A549 (cell line): ENCODE results near the gene TSHZ2. TPM values are rescaled to one million over a fixed set of nuclear protein-coding genes. Genes with fewer than 3 reads are reported as not detected.

ENCODE experiments used
- ATAC-seq, 2 experiments: fragments of 200-7000 bp in 1 of 2; fragments of >200 bp in 1 of 2; cut with Nextera tagmentation in 1 of 2; cut with Tn5 transposase in 1 of 2; 3 replicates each; pipeline versions ENCODE4 v1.8.0 to v1.9.1; 2018 to 2020; ENCODE audit warnings: mild to moderate bottlenecking in 1 of 2, moderate library complexity in 1 of 2
- CTCF ChIA-PET: fragments of 300-600 bp; sonication (Branson Sonifier 250); formaldehyde crosslinking; extraction: SDS; loops from one replicate; lab custom pipeline; 2021; ENCODE audit warnings: antibody characterized with exemption, inconsistent platforms; lab: Yijun Ruan, JAX
- POLR2A ChIA-PET: fragments of 350-600 bp; formaldehyde crosslinking; extraction: SDS; loops from one replicate; lab custom pipeline; 2021; ENCODE audit warnings: antibody characterized with exemption, inconsistent platforms; lab: Yijun Ruan, JAX
- DNase-seq, 2 experiments: peaks; one replicate each; pipeline versions ENCODE4 v3.0.0 to v3.0.0-alpha.2; 2011 to 2016; ENCODE audit warnings: low read depth in 1 of 2, low spot score in 1 of 2
- FAIRE-seq: peaks from 2 replicates; lab custom pipeline; 2011; peaks lifted over from hg19 to GRCh38; lab: Jason Lieb, UNC
- H3K27ac ChIP-seq, 2 experiments: fragments of >200 bp; sonication (Bioruptor Twin); formaldehyde crosslinking; 3 replicates each; pipeline ENCODE4 v1.5.1; 2016 to 2017
- H3K4me1 ChIP-seq: fragments of >200 bp; sonication (Bioruptor Twin); formaldehyde crosslinking; 3 replicates; pipeline ENCODE4 v1.6.1; 2016
- H3K4me2 ChIP-seq: fragments of >200 bp; sonication (Bioruptor Twin); formaldehyde crosslinking; 3 replicates; pipeline ENCODE4 v1.6.1; 2016
- H3K4me3 ChIP-seq: fragments of >200 bp; sonication (Bioruptor Twin); formaldehyde crosslinking; 3 replicates; pipeline ENCODE4 v1.5.1; 2016
- H3K9me3 ChIP-seq: fragments of >200 bp; sonication (Bioruptor Twin); formaldehyde crosslinking; 3 replicates; pipeline ENCODE4 v1.6.1; 2016
- BHLHE40 ChIP-seq: IDR thresholded peaks from 2 replicates; pipeline ENCODE4 v1.6.1; 2012; ENCODE audit warnings: low read depth, low read length, inconsistent platforms
- CBX2 ChIP-seq: fragments of 200-600 bp; sonication (generic); IDR thresholded peaks from 2 replicates; pipeline ENCODE4 v1.6.1; 2016; ENCODE audit warnings: low read depth, mild to moderate bottlenecking, borderline replicate concordance
- CEBPB ChIP-seq, 2 experiments: fragments of >200 bp in 1 of 2; sonication (Bioruptor Twin) in 1 of 2; formaldehyde crosslinking in 1 of 2; IDR thresholded peaks; 2 replicates each; pipeline ENCODE4 v1.6.1; 2012 to 2016
- EHF ChIP-seq: fragments of 250-450 bp; sonication (Bioruptor Pico); IDR thresholded peaks from 2 replicates; pipeline ENCODE4 v1.5.0; 2020; ENCODE audit warnings: mild to moderate bottlenecking
- FOXS1 ChIP-seq: fragments of 250-450 bp; sonication (Bioruptor Pico); IDR thresholded peaks from 2 replicates; pipeline ENCODE4 v1.5.0; 2020; ENCODE audit warnings: mild to moderate bottlenecking, moderate library complexity
- HDAC2 ChIP-seq: fragments of 200-600 bp; sonication (generic); IDR thresholded peaks from 2 replicates; pipeline ENCODE4 v1.6.1; 2016
- HEYL ChIP-seq: fragments of 250-450 bp; sonication (Bioruptor Pico); IDR thresholded peaks from 2 replicates; pipeline ENCODE4 v1.8.0; 2021; ENCODE audit warnings: mild to moderate bottlenecking, moderate library complexity
- HOXA7 ChIP-seq: fragments of 250-450 bp; sonication (Bioruptor Pico); IDR thresholded peaks from 2 replicates; pipeline ENCODE4 v1.5.0; 2020; ENCODE audit warnings: mild to moderate bottlenecking, moderate library complexity
- HOXB13 ChIP-seq: fragments of 250-450 bp; sonication (Bioruptor Pico); IDR thresholded peaks from 2 replicates; pipeline ENCODE4 v1.5.0; 2020; ENCODE audit warnings: low read depth, mild to moderate bottlenecking, moderate library complexity
- JUNB ChIP-seq: fragments of >200 bp; sonication (Bioruptor Twin); formaldehyde crosslinking; IDR thresholded peaks from 2 replicates; pipeline ENCODE4 v1.6.1; 2016
- KDM1A ChIP-seq: fragments of 200-600 bp; sonication (generic); IDR thresholded peaks from 2 replicates; pipeline ENCODE4 v1.6.1; 2016; ENCODE audit warnings: low read depth, mild to moderate bottlenecking
- MAFK ChIP-seq: fragments of 450-650 bp; IDR thresholded peaks from 2 replicates; pipeline ENCODE4 v1.6.1; 2014; ENCODE audit not compliant: partially characterized antibody
- MYC ChIP-seq: IDR thresholded peaks from 2 replicates; pipeline ENCODE4 v1.6.1; 2012; ENCODE audit warnings: mild to moderate bottlenecking, inconsistent platforms, low read length, improper control_type of control experiment, borderline replicate concordance
- PHF8 ChIP-seq: fragments of 200-600 bp; sonication (generic); IDR thresholded peaks from 2 replicates; pipeline ENCODE4 v1.6.1; 2016; ENCODE audit warnings: low read depth, mild to moderate bottlenecking, antibody characterized with exemption, moderate library complexity, borderline replicate concordance
- POLR2A ChIP-seq: IDR thresholded peaks from 2 replicates; pipeline ENCODE4 v1.6.1; 2012; ENCODE audit warnings: mild to moderate bottlenecking, low read length
- RAD21 ChIP-seq, 2 experiments: fragments of >200 bp in 1 of 2; sonication (Bioruptor Twin) in 1 of 2; formaldehyde crosslinking in 1 of 2; IDR thresholded peaks in 1 of 2; conservative IDR thresholded peaks in 1 of 2; 2 replicates in 1 of 2; 3 replicates in 1 of 2; pipeline ENCODE4 v1.6.1; 2012 to 2018; ENCODE audit warnings: inconsistent platforms in 1 of 2
- RCOR1 ChIP-seq: fragments of 150-350 bp; IDR thresholded peaks from 2 replicates; pipeline ENCODE4 v1.6.1; 2014; ENCODE audit warnings: antibody characterized with exemption, low read length, low read depth
- SMC3 ChIP-seq: fragments of >200 bp; sonication (Bioruptor Twin); formaldehyde crosslinking; IDR thresholded peaks from 3 replicates; pipeline ENCODE4 v1.6.1; 2018; ENCODE audit warnings: inconsistent platforms
- SREBF2 ChIP-seq: fragments of 450-650 bp; IDR thresholded peaks from 2 replicates; pipeline ENCODE4 v1.6.1; 2014; ENCODE audit warnings: mild to moderate bottlenecking, moderate library complexity
- TFCP2L1 ChIP-seq: fragments of 250-450 bp; sonication (Bioruptor Pico); IDR thresholded peaks from 2 replicates; pipeline ENCODE4 v1.5.0; 2021; ENCODE audit warnings: mild to moderate bottlenecking
- TP53 ChIP-seq: fragments of 250-450 bp; sonication (Bioruptor Pico); IDR thresholded peaks from 2 replicates; pipeline ENCODE4 v1.5.0; 2021; ENCODE audit warnings: mild to moderate bottlenecking, moderate library complexity
- ZNF302 ChIP-seq: fragments of 250-450 bp; sonication (Bioruptor Pico); IDR thresholded peaks from 2 replicates; pipeline ENCODE4 v1.9.0; 2021; ENCODE audit warnings: inconsistent platforms, mild to moderate bottlenecking, moderate library complexity
- WGBS: methylation state at CpG from one replicate; pipeline ENCODE4 v1.1.6; 2017; ENCODE audit errors: missing lambda C conversion rate; 5-methylcytosine and 5-hydroxymethylcytosine counted together
- polyA plus RNA-seq, 4 experiments: library from polyadenylated mRNA; depleted of rRNA in 3 of 4; stranded (reverse); fragments of >200 nt; fragmentation: RNase III in 1 of 4; extraction: RNeasy Plus Mini Kit Qiagen cat#74134 plus additional on column Dnase treatment in 1 of 4; gene quantifications; 2 replicates in 3 of 4; 3 replicates in 1 of 4; pipeline ENCODE4 v1.2.3, GENCODE V29; 2011 to 2017
- TF ChIP-seq, protein P1 (sequence below): fragments of 150-350 bp; IDR thresholded peaks from 2 replicates; pipeline ENCODE4 v1.6.1; 2014; ENCODE audit warnings: low read depth, mild to moderate bottlenecking, low read length
- TF ChIP-seq, protein P2 (sequence below): fragments of 250-450 bp; sonication (Bioruptor Pico); IDR thresholded peaks from 2 replicates; pipeline ENCODE4 v1.5.0; 2020; ENCODE audit warnings: low read depth, mild to moderate bottlenecking, moderate library complexity
- TF ChIP-seq, protein P3 (sequence below): IDR thresholded peaks from 2 replicates; pipeline ENCODE4 v1.6.1; 2012
- TF ChIP-seq, protein P4 (sequence below): fragments of >200 bp; sonication (Bioruptor Twin); formaldehyde crosslinking; IDR thresholded peaks from 3 replicates; pipeline ENCODE4 v1.5.1; 2016
- TF ChIP-seq, protein P5 (sequence below): fragments of >200 bp; sonication (Bioruptor Twin); formaldehyde crosslinking; IDR thresholded peaks from 3 replicates; pipeline ENCODE4 v1.6.1; 2016

The TSHZ2 gene
- polyA plus RNA-seq, 2 of the 4 experiments (the other 2 are of a cell fraction): not detected

GRCh38 chr20:52975803-52976531 lies 3.8 kb downstream of the TSHZ2 start:
- 61% methylated on average over 3 of the region's 3 CpGs for WGBS
- no peak for DNase-seq
- FAIRE-seq: no peak
- TF ChIP-seq HDAC2 (no peak), BHLHE40 (no peak), MYC (no peak), SMC3 (no peak), RCOR1 (no peak), HOXB13 (CRISPR knock-in tag) (no peak), RAD21 (conservative IDR thresholded peaks at IDR 0.05 in 1 of 2, IDR thresholded peaks at IDR 0.05 in 1 of 2) (no peak), TFCP2L1 (CRISPR knock-in tag) (no peak), ZNF302 (CRISPR knock-in tag) (no peak), SREBF2 (no peak), FOXS1 (CRISPR knock-in tag) (no peak), EHF (no peak), HEYL (CRISPR knock-in tag) (no peak), CEBPB (IDR thresholded peaks at IDR 0.05) (no peak)
- TF ChIP-seq, protein P1, sequence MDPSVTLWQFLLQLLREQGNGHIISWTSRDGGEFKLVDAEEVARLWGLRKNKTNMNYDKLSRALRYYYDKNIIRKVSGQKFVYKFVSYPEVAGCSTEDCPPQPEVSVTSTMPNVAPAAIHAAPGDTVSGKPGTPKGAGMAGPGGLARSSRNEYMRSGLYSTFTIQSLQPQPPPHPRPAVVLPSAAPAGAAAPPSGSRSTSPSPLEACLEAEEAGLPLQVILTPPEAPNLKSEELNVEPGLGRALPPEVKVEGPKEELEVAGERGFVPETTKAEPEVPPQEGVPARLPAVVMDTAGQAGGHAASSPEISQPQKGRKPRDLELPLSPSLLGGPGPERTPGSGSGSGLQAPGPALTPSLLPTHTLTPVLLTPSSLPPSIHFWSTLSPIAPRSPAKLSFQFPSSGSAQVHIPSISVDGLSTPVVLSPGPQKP: no peak
- TF ChIP-seq, protein P2, sequence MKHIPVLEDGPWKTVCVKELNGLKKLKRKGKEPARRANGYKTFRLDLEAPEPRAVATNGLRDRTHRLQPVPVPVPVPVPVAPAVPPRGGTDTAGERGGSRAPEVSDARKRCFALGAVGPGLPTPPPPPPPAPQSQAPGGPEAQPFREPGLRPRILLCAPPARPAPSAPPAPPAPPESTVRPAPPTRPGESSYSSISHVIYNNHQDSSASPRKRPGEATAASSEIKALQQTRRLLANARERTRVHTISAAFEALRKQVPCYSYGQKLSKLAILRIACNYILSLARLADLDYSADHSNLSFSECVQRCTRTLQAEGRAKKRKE: no peak
- TF ChIP-seq, protein P3, sequence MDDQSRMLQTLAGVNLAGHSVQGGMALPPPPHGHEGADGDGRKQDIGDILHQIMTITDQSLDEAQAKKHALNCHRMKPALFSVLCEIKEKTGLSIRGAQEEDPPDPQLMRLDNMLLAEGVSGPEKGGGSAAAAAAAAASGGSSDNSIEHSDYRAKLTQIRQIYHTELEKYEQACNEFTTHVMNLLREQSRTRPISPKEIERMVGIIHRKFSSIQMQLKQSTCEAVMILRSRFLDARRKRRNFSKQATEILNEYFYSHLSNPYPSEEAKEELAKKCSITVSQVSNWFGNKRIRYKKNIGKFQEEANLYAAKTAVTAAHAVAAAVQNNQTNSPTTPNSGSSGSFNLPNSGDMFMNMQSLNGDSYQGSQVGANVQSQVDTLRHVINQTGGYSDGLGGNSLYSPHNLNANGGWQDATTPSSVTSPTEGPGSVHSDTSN: no peak
- Histone ChIP-seq H3K27ac (no peak overlapping the region), H3K4me3 (no peak overlapping the region), H3K9me3 (no peaks in the 10 kb centered on the region), H3K4me2 (no peak overlapping the region), H3K4me1 (peaks cover 7% of the 10 kb centered on the region; the same call in 1 of the 3 replicates)
- no peak for ATAC-seq
- POLR2A ChIA-PET: no interaction called here
- CTCF ChIA-PET: no interaction called here

- Histone ChIP-seq H3K9me3 (no peaks in the 10 kb centered on the region), H3K4me1 (no peaks in the 10 kb centered on the region), H3K4me3 (no peak overlapping the region), H3K27ac (no peak overlapping the region), H3K4me2 (no peak overlapping the region)
- no peak for TF ChIP-seq HDAC2
- TF ChIP-seq JUNB: no peak
- TF ChIP-seq PHF8: no peak
- WGBS: 2% methylated on average over 2 of the region's 2 CpGs
- POLR2A ChIA-PET: no interaction called here
- CTCF ChIA-PET: interaction anchor here (0.8 kb wide), 1 partner anchor 88 kb away, joined by 4 read pairs; no protein-coding TSS in a partner anchor
- DNase-seq (no peak), ATAC-seq (no peak), FAIRE-seq (no peak)
Measured at GRCh38 chr20:52978851-52979250, 6.7 kb downstream of the TSHZ2 start.

GRCh38 chr20:52981051-52981450 lies 8.9 kb downstream of the TSHZ2 start:
- 37% methylated on average over 8 of the region's 8 CpGs for WGBS
- CTCF ChIA-PET: no interaction called here
- DNase-seq: no peak
- no peak for TF ChIP-seq HDAC2
- TF ChIP-seq MAFK: no peak
- TF ChIP-seq, protein P4, sequence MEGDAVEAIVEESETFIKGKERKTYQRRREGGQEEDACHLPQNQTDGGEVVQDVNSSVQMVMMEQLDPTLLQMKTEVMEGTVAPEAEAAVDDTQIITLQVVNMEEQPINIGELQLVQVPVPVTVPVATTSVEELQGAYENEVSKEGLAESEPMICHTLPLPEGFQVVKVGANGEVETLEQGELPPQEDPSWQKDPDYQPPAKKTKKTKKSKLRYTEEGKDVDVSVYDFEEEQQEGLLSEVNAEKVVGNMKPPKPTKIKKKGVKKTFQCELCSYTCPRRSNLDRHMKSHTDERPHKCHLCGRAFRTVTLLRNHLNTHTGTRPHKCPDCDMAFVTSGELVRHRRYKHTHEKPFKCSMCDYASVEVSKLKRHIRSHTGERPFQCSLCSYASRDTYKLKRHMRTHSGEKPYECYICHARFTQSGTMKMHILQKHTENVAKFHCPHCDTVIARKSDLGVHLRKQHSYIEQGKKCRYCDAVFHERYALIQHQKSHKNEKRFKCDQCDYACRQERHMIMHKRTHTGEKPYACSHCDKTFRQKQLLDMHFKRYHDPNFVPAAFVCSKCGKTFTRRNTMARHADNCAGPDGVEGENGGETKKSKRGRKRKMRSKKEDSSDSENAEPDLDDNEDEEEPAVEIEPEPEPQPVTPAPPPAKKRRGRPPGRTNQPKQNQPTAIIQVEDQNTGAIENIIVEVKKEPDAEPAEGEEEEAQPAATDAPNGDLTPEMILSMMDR: no peak
- TF ChIP-seq POLR2A: no peak
- no peak for TF ChIP-seq ZNF302 (CRISPR knock-in tag)
- no peak for TF ChIP-seq CBX2
- no peak for TF ChIP-seq HOXB13 (CRISPR knock-in tag)
- TF ChIP-seq, protein P5, sequence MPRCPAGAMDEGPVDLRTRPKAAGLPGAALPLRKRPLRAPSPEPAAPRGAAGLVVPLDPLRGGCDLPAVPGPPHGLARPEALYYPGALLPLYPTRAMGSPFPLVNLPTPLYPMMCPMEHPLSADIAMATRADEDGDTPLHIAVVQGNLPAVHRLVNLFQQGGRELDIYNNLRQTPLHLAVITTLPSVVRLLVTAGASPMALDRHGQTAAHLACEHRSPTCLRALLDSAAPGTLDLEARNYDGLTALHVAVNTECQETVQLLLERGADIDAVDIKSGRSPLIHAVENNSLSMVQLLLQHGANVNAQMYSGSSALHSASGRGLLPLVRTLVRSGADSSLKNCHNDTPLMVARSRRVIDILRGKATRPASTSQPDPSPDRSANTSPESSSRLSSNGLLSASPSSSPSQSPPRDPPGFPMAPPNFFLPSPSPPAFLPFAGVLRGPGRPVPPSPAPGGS: no peak
- no peak for TF ChIP-seq TP53 (CRISPR knock-in tag)
- TF ChIP-seq KDM1A: no peak
- TF ChIP-seq JUNB: no peak
- TF ChIP-seq HOXA7 (CRISPR knock-in tag): no peak
- TF ChIP-seq, protein P1: no peak

More at GRCh38 chr20:52981051-52981450, 8.9 kb downstream of the TSHZ2 start:
- ATAC-seq (no peak), FAIRE-seq (no peak)
- no peak overlapping the region for H3K4me3 ChIP-seq
- POLR2A ChIA-PET: no interaction called here
- no peaks in the 10 kb centered on the region for H3K4me1 ChIP-seq
- no peak overlapping the region for H3K4me2 ChIP-seq
- H3K9me3 ChIP-seq: no peaks in the 10 kb centered on the region
- H3K27ac ChIP-seq: no peak overlapping the region
